ENCODE data around the gene PRLR.

The PRLR gene

DNA sequence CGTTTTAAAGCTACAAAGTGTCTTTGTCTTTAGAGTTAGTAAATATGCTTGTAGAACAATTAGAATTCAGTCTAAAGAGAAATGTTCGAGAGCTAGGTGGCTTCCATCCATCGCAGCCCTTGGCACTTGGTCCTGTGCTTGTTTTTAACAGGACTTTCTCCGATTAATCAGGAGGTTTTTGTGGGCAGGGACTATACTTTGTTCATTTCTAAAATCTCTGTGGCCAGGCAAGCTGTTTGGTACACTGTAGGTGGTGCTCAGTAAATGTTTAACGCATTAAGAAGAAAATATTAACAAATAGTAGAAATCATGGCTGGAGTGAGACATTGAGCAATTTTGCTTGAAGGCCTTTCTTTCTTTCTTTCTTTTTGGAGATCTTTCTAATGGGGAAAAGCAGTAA lies 203.3 kb downstream of the PRLR start:
- no peak for DNase-seq

DNA sequence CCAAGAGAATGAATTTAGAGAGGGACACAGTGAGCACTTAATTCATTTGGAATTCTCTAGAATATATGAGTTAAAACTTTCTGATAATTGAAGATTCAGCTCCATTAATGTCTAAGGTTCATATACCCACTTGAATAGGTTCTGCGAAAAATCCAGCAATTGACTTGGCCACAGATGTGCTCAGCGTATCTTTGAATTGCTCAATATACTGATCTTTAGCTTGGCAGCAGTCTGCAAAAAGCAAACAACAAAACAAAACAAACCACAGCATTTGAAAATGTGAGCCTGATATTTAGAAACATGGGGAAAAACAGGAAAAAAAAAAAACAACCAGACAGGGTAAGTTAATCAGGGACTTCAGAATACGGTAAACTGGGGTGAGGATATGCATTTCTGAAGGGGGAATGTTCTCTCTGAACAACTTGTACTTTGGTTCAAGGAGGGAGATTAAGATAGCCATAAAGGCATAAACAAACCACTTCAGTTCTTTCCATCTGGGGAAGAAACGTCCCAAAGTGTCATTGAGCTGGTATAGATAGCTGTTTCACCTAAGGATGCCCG lies 203.9 kb downstream of the PRLR start:
- no peak for DNase-seq

DNA sequence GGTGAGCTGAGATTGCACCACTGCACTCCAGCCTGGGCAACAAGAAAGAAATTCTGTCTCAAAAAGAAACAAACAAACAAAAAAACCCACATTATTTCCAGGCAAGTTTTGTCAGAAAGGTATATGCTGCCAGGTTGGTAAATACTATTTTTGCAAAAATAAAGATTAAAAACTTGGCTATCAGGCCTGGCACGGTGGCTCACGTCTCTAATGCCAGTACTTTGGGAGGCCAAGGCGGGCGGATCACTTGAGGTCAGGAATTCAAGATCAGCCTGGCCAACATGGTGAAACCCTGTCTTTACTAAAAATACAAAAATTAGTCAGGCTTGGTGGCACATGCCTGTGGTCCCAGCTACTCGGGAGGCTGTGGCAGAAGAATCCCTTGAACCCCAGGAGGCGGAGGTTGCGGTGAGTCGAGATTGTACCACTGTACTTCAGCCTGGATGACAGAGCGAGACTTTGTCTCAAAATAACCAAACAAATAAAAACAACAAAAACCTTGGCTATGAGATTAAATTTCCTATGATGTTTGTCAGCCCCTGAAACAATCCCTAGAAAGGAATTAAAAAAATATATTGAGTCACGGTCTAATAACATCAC lies 205.3 kb downstream of the PRLR start:
- DNase-seq = no peak

DNA sequence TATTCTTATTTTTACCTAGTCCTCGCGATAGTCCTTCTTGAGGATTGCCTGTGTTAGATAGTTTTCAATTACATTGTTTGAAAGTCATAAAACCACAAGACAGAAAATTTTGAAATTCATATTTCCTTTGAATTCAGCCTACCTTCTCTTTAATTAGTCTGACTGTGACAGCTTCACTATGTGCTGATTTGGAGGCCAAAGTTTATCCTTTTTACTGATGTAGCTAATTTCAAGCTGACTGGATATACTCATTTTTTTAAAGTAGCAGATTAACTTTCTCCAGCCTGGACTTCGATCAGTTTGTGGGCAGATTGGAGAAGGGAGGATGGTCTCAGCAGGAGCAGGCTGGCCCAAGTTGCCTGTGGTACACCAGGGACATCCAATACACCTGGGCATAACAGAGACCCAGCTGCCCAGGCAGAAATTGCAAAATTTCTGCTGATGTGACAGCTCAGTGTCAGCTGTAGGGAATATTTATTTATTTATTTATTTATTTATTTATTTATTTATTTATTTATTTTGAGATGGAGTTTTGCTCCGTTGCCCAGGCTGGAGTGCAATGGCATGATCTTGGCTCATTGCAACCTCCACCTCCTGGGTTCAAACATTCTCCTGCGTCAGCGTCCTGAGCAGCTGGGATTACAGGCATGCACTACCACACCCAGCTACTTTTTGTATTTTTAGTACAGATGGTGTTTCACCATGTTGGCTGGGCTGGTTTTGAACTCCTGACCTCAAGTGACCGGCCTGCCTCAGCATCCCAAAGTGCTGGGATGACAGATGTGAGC lies 206.7 kb downstream of the PRLR start:
- DNase-seq = no peak

DNA sequence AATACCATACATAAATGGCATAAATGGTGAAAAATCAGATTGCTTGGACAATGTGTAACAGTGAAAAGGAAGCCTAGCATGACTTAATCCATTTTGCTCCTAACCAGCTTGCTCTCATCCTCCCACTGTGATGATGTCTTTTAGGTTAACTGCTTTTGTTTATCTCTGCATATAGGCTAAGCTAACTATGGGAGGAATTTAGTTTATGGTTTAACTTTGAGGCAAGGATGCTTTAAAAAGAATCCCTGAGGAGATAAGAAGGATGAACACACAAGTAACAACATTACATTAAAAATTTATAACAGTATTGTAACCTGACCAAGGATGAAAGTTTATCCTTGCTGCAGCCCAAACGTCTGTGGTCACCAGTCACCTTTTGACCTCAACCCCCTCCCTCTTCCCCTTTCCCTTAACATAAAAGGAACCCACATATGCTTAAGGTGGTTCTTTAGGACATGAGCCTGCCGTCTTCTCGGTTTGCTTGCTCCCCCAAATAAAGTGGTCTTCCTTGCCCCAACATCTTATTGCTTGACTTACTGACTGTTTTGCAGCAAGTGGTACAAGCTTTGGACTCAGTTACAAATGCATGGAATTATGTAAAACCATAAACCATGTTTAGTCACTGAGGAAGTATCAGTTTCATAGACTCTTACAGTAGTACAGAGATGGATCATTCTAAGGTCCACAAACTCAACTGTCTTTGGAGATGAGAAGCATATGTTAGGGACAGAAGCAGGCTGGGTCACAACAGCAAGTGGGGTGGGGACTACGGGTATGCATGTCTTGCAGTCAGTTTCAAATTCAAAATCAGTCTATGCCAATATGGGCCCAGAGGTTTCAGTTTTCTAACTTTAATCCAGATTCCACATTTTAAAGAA lies 213.9 kb downstream of the PRLR start:
- no peak for DNase-seq

DNA sequence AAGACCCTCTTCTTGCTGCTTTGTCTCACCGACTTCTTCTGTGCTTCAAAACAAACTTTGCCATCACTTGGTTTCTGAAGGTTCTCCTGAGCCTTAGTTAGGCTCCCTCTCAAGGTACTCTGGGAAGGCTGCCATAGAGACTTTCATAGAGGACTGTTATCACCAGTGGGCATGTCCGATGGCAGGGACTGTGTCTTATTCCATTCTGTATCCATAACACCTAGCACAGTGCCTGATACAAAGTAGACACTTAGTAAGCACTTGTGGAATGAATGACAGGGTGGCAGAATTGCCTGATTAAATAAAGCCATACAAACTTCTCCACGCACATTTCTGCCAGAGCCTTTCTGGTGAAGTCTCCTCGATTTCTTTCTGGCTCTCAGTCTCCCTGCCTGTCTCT lies 215.2 kb downstream of the PRLR start:
- DNase-seq = no peak

DNA sequence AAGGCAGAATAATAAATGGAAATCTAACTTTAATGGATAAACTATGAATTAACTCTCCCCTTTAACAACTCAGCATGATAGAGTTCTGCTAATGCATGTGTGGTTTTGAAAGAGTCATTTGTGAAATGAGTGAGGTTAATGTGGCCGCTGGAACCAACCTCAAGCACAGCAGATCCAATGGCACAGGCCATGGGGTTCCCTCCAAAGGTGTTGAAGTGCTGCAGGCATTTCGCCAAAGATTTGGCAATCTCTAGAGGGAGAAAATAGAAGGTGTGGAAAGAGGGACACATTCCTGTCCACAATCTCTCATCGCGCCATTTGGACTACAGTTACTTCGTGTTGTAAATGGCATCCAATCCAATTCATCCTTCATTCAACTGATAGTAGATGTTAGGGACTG lies 217.5 kb downstream of the PRLR start:
- no peak for DNase-seq

DNA sequence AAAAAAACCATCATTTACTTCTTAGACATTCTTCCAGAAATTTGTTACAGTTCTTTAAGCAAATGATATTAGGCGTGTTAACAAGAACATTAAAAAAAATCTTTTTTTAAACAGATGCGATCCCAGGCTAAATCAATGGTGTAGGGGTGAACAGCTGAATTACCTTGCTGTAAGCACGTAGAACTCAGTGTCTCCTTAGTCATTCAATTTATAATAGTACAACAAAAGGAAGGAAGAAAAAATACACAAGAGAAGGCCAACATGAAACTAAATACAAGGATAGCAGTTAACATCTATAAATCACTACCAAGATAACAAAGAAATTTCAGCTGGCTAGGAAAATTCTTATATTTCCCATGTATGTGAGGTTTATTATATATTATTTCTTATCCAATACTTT lies 217.9 kb downstream of the PRLR start:
- DNase-seq = no peak

DNA sequence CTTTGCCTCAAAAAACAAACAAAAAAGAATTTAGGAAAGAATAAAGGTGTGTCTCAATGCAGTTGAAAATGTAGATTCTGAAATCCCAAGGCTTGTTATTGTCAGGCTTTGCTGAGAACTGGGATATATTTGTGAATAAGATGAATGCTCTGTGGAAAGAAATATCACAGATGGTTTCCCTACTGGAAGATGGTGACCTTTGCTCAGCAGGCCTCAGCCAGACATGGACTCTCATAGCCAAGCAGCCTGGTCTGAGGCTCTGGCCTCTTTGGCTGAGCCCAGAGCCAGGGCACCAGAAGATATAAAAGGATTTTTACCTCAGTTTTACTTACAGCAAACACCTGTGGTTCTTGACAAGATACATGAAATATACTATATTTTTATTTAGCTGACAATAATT lies 219.6 kb downstream of the PRLR start:
- no peak for DNase-seq

DNA sequence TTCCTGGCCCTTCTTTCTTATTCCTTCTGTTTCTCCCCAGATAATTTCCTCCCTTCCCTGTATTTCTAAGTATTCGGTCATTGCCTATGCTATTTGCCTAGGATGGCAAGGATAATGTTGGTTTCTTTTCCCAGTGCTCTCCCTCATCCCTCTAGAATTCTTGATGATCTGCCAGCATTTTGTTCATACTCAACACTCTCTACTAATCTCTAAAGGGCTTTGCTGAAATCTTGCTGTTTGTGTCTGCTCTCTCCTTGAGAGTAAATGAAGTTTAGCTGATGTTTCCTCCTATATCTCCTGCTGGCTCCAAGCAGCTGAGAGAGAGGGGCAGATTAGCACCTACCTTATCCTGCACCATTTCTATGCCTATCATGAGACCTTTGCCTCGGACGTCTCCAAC lies 220.6 kb downstream of the PRLR start:
- DNase-seq = no peak

DNA sequence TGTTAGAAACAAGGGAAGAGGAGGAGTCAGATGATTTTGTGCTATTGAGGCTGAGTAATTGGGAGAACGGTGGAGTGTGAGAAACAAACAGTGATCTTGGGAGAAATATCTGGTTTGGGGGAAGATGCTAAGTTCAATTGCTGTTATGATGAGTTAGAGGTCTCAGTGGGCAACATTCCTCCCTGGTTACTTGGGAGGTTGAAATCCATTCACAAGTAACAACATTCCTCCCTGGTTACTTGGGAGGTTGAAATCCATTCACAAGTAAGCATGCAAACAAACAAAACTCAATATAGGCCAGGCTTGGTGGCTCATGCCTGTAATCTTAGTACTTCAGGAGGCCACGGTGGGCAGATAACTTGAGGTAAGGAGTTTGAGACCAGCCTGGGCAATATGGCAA lies 221.3 kb downstream of the PRLR start:
- no peak for DNase-seq

DNA sequence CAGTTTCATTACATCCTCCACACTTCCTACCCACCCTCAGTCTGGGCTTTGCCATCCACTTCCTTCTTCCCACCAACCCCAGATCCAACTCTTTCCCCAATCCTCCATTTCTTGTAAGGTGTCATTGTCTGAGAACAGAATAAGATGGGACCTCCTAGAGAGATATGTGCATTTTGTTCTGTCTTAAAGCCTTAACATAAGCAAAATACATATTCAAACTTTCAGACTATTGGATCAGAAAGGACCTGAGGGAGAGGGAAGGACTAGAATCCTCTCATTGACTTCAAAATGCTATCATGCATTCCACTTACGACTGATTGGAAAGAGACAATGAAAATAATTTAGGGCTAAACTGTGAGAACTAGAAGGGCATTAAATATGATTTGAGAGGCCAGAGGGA lies 225.5 kb downstream of the PRLR start:
- no peak for DNase-seq

DNA sequence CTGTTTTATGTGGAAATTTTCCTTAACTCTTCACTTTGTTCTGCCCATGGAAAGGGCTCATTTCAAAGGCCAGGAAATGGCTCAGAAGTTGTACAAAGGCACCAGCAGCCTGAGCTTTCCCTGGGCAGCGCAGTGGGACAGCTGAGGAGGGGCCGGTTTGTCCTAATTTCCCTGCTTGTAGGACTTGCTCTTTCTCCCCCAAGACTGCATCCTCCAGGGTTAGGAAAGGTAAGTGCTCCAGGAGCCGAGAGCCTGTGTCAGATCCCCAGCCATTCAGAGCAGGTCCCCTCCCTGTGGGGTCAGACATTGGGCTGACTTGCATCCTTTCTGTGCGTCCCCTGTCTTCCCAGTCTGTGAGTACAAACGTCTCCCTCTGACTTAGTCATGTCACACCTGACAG lies 226.1 kb downstream of the PRLR start:
- no peak for DNase-seq

DNA sequence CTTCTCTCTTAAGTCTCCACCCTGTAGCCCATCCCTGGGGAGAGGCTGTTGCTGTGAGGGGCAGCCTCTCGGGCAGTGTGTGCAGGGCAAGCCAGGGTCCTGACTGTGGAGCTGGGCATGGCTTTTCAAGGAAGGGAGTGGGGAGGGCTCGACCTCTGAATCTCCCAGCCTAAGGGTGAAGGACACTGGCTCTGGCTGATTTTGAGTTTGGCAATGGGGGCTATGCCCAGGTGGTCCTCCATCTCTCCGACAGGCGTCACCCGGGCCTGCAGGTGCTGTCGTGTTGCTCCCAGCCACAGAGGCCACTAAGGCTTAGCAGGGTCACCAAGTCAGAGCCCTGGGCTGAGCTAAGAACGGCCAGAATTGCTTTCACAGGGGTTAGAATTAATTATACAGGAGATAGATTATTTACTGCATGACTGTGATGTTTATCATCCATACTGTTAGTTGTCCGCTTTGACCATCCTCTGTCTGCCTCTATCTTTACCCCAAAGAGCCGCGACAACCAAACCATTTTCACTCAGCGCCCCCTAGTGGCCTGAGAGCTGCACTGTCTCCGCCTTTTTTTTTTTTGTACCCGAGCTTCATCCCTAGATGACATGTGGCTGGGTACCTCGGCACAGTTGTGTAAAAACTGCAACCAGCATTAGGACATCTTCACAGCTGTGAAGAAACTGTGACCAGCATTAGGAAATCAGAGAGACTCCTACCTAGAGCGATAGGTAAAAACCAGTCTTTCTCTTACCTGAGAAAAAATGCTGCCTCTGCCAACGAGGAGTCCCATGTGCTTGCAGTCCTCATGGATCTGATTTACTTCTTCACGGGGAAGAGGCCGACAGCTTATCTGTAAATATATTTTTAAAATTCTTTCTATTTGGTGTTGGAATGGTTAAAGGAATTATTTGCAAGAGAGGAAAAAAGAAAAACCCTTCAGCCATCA lies 227.0 kb downstream of the PRLR start:
- DNase-seq = peak; percentile 48

DNA sequence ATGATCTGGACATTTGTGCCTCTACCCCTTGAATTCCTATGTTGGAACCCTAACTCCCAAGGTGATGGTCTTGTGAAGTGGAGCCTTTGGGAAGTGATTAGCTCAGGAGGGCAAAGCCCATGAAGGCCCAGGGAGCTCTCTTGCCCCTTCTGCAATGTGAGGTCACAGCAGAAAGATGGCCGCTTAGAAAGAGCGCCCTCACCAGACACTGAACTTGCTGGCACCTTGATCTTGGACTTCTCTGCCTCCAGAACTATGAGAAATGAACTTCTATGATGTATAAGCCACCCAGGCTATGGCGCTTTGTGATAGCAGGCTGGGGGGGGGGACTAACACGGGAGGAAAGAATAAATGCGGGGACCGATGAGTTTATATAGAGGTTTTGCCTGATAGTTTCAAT lies 227.8 kb downstream of the PRLR start:
- DNase-seq = no peak

DNA sequence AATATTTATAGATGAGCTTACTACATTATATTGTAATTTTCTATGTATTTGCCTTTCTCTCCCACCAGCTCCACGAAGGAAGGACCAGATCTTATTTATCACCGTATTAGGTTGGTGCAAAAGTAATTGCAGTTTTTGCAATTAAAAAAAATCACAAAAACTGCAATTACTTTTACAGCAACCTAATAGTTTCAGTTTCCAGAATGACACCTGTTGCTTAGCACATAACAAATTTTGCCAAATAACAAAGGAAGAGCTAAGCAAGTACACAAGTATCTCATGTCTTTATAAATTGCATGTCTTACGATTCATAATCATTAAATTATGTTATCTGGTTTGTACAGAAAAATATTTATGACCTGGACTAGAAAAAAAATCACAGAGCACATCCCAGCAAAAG lies 228.4 kb downstream of the PRLR start:
- no peak for DNase-seq
